GM23248 (cell line): ENCODE data around the gene IGSF21.

Experiments
- EZH2 ChIP-seq: fragments of 200-600 bp; sonication (generic); IDR thresholded peaks from 2 replicates; pipeline ENCODE4 v1.6.1; 2018; ENCODE audit warnings: antibody characterized with exemption, mild to moderate bottlenecking; ENCODE audit not compliant: insufficient read depth, poor library complexity, severe bottlenecking
- EZH2phosphoT487 ChIP-seq: fragments of 200-600 bp; sonication (generic); IDR thresholded peaks from 2 replicates; pipeline ENCODE4 v1.6.1; 2018; ENCODE audit warnings: antibody characterized with exemption, moderate library complexity, mild to moderate bottlenecking, low read depth; ENCODE audit not compliant: insufficient read depth

DNA sequence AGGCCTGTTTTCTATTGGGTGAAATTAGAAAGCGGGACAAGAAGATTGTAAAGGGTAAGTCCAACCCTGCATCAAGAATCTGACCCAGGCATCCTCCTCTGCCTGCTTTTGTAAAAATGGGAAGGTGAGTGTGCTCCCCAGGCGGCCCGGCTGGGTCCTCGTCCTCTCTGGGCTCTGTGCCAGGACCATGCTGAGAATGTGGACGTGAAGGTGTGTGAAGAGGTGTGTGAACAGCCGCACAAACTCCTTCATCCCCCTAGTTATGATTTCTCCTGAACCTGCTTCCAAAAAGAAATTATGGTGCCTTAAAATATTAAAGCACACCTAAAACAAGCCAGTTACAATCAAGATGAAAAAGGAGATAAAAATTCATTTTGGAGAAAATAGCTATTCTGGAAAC, 185.7 kb downstream of the IGSF21 start:
- TF ChIP-seq EZH2phosphoT487 (no peak), EZH2 (no peak)
